IPS-18a (cell line): ENCODE data around the gene MED15.

Experiments used
- H3K27ac ChIP-seq: one replicate; pipeline ENCODE4 v1.5.1; 2013; ENCODE audit warnings: low read length
- H3K27me3 ChIP-seq: one replicate; pipeline ENCODE4 v1.6.1; 2013; ENCODE audit warnings: mild to moderate bottlenecking, low read length; ENCODE audit not compliant: control insufficient read depth, insufficient read depth
- H3K36me3 ChIP-seq: one replicate; pipeline ENCODE4 v1.6.1; 2013; ENCODE audit warnings: low read depth, low read length; ENCODE audit not compliant: control insufficient read depth
- H3K4me1 ChIP-seq: one replicate; pipeline ENCODE4 v1.6.1; 2013; ENCODE audit warnings: low read depth, low read length; ENCODE audit not compliant: control insufficient read depth
- H3K4me3 ChIP-seq: one replicate; pipeline ENCODE4 v1.5.1; 2013; ENCODE audit warnings: low read length
- H3K9ac ChIP-seq: one replicate; pipeline ENCODE4 v1.6.1; 2013; ENCODE audit warnings: mild to moderate bottlenecking, low read length, moderate library complexity
- H3K9me3 ChIP-seq: one replicate; pipeline ENCODE4 v1.6.1; 2013; ENCODE audit warnings: low read depth, low read length; ENCODE audit not compliant: control insufficient read depth

Gene MED15

DNA sequence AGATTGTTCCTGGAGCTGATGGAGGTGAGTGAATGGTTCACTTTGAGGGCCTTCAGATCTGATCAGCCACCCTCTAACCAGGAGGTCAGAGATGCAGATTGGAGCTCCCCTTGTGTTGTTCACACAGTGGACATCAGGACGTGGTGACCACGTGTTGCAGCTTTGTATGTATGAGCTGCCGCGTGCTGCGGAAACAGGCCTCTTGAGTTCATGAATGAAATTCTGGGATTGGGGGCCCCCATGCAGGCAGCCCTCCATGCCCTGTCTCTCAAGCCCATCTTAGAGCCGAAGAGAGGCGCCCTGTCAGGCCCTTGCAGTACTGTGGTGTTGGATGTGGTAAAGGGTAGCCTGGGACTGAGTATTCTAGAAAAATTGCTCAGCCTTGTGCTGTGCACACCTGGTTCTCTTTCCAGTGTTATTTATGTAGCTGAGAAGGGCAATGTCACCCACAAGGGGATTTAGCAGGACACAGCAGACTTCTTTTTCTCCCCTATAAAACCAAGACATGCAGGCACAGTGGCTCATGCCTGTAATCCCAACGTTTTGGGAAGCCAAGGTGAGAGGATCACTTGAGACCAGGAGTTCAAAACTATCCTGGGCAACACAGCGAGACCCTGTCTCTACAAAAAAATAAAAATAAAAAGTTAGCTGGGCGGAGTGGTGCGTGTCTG, 64.9 kb downstream of the MED15 start:
- Histone ChIP-seq H3K27me3 (no peaks in the 10 kb centered on the region), H3K4me1 (no peaks in the 10 kb centered on the region), H3K4me3 (no peak overlapping the region), H3K27ac (no peak overlapping the region), H3K36me3 (peaks cover 52% of the 10 kb centered on the region), H3K9me3 (no peaks in the 10 kb centered on the region), H3K9ac (no peak overlapping the region)

DNA sequence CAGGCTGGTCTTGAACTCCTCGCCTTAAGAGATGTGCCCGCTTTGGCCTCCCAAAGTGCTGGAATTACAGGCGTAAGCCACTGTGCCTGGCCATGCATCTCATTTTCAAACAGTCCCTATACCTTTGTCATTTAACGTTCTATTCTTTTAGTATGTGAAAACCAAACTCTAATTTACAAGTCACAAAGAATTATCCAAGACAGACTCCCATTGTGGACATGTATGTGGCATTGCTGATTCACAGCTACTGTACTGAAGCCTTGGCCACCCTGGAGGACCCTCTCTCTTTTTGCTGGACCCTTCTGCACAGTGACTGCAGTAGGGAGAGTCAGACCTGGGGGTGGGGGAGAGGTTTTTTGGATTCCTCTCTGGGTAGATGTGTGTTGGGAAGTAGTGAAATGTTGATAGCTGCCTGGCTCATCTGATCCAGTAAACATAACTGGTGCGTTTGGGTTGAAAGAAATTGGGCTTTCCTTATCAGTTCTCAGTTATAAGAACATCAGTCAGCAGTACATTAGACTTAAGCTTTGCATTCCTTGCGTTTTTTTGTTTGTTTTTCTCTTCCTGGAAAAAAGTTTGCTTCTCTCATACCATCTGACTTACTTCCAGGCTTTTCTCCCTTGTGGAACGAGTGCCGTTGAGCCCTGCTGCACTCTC, 65.9 kb downstream of the MED15 start:
- Histone ChIP-seq H3K27ac (no peak overlapping the region), H3K9me3 (no peaks in the 10 kb centered on the region), H3K27me3 (no peaks in the 10 kb centered on the region), H3K4me1 (no peaks in the 10 kb centered on the region), H3K36me3 (peaks cover 54% of the 10 kb centered on the region), H3K9ac (no peak overlapping the region), H3K4me3 (no peak overlapping the region)

DNA sequence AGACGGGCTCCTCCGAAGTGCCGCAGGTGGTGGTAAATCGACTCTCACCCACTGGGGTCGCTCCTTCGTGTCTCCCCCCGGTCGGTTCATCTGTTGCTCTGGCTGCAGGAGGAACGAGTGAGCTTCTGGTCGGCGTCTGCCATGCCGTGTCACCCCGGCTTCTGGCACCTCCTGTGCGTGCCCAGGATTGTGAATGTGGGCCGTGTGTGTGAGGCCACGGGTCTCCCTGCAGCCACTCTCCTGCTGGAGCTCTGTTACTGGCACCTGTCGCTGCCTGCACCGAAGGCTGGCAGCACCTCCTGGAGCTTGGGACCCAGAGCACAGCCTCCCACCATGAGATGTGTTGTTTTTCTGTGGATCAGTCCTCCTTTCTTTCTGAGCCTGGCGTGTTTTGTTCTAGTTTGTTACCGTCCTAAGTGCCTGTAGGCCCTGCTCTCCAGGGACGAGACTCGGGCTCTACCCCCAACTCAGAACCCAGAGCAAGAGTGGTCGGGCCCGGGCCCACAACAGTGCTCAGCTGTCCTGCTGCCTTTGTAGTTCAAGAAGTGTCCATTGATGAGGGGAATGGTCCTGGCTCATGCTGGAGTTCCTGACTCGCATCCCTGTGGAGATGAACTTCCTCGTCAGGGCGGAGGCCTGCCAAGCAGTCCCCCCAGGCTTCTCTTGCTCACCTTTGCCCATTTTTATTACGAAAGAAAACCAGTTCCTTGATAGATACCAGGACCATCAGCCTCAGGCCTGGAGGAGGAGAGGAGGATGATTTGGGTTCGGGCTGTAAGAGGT, 66.6 kb downstream of the MED15 start:
- no peaks in the 10 kb centered on the region for H3K27me3 ChIP-seq
- no peak overlapping the region for H3K4me3 ChIP-seq
- H3K4me1 ChIP-seq: no peaks in the 10 kb centered on the region
- no peaks in the 10 kb centered on the region for H3K9me3 ChIP-seq
- H3K36me3 ChIP-seq: peaks cover 52% of the 10 kb centered on the region
- no peak overlapping the region for H3K9ac ChIP-seq
- no peak overlapping the region for H3K27ac ChIP-seq

DNA sequence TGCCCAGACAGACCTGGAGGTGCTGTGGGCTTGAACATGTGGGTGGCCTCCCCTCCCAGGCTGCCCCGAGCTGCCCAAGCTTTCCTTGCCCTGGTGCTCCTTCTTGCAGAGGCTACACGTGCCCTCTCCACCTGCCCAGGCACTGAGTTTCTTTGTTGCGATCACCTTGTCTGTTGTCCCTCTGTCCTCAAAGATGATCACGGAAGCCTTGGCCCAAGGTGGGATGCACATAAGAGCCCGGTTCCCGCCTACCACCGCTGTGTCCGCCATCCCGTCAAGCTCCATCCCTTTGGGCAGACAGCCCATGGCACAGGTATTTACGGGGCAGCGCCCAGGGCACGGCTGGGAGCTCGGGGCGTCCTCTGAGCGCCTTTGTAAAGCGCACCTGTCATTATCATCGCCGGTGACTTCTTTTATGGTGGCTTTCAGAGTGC, 67.5 kb downstream of the MED15 start:
- Histone ChIP-seq H3K9ac (no peak overlapping the region), H3K4me3 (no peak overlapping the region), H3K27me3 (no peaks in the 10 kb centered on the region), H3K9me3 (no peaks in the 10 kb centered on the region), H3K27ac (no peak overlapping the region), H3K4me1 (no peaks in the 10 kb centered on the region), H3K36me3 (peaks cover 45% of the 10 kb centered on the region)

DNA sequence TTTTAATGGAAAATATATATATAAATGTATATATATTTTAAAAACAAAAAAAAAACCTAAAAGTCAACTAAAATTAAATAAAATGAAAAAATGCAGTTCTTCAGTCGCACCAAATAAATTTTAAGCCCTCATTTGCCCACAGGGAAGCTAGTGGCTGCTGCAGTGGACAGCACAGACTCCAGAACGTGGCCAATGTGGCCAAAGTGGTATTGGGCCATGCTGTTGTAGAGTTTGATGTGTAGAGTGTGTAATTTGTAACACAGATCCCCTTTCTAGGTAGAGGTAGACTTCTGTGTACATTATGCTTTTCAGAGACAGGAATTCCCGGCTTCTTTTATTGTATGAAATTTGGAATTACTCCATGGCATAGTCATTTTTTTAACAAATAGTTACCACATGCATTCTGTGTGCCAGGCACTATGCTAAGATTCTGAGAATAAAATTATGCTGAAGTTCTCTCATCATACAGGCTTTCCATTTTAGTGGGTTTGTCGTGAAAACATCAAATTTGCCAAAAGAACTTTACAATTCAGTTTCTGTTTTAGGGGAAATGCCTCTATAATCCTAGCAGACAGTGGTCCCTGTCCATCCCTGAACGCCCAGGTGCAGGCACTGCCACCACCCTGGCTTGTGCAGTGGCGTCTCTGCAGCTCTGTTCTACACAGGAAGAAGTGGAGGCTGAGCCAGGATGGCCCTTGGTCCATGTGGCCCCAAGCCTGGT, 68.5 kb downstream of the MED15 start:
- Histone ChIP-seq H3K9ac (no peak overlapping the region), H3K27ac (no peak overlapping the region), H3K36me3 (peaks cover 44% of the 10 kb centered on the region), H3K4me1 (no peaks in the 10 kb centered on the region), H3K4me3 (no peak overlapping the region), H3K9me3 (no peaks in the 10 kb centered on the region), H3K27me3 (no peaks in the 10 kb centered on the region)

DNA sequence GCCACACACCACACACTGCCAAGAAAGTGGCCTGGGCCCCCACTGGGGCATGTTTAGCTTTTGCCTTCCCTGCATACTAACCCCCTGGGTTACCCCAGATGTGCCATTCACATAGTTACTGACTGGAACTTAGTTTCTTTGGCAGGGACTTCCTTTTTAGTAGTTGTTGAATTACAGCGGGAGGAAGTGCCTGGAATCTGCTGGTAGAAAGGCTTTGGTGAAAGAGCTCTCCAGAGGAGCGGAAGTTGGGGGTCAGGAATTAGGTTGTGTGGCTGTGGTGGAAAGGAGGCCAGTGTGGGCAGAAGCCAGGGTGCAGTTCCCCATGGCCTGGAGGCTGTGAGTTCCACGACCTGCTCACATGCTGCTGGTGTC, 69.0 kb downstream of the MED15 start:
- no peaks in the 10 kb centered on the region for H3K9me3 ChIP-seq
- no peak overlapping the region for H3K9ac ChIP-seq
- H3K36me3 ChIP-seq: peaks cover 43% of the 10 kb centered on the region
- H3K27ac ChIP-seq: no peak overlapping the region
- no peaks in the 10 kb centered on the region for H3K27me3 ChIP-seq
- no peaks in the 10 kb centered on the region for H3K4me1 ChIP-seq
- no peak overlapping the region for H3K4me3 ChIP-seq

DNA sequence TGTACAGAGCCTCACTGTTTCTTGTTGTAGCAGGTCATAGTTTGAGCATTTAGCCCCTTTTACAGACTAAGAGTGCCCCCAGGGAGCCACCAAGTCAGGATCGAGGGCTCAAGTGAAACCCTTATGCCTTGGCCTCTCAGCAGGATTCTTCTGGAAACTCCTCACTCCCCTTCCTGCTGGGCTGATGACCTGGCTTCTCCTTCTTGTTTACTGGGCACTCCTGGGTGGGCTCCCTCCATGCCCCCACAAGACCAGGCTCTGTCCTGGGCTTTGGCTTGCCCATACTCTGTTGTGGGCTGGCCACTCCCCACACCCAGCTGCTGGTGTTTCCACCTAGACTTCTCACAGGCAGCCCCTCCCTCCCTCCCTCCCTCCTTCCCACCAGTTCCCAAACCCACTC, 69.6 kb downstream of the MED15 start:
- no peak overlapping the region for H3K4me3 ChIP-seq
- no peaks in the 10 kb centered on the region for H3K4me1 ChIP-seq
- no peak overlapping the region for H3K27ac ChIP-seq
- H3K9me3 ChIP-seq: no peaks in the 10 kb centered on the region
- no peaks in the 10 kb centered on the region for H3K27me3 ChIP-seq
- H3K9ac ChIP-seq: no peak overlapping the region
- peaks cover 37% of the 10 kb centered on the region for H3K36me3 ChIP-seq

DNA sequence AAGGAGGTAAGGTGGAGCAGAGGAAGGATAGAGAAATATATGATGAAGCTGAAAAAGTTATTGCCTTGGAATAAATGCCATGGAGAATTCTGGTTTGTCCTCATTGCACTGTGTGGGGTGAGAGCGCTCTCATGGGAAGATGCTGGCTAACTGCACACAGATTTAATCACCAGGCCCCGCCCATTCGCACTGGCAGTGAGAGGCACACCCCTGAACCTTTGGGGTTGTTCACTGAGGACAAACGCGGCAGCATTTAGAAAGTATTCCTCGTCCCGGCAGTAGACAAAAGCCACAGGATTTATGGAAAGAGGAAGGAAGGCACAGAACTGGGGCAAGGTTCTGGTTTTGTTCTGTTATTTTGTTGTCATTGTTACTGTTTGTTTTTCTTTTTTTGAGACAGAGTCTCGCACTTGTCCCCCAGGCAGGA, 70.2 kb downstream of the MED15 start:
- Histone ChIP-seq H3K27ac (no peak overlapping the region), H3K9ac (no peak overlapping the region), H3K36me3 (peaks cover 32% of the 10 kb centered on the region), H3K4me3 (no peak overlapping the region), H3K27me3 (no peaks in the 10 kb centered on the region), H3K4me1 (no peaks in the 10 kb centered on the region), H3K9me3 (no peaks in the 10 kb centered on the region)

DNA sequence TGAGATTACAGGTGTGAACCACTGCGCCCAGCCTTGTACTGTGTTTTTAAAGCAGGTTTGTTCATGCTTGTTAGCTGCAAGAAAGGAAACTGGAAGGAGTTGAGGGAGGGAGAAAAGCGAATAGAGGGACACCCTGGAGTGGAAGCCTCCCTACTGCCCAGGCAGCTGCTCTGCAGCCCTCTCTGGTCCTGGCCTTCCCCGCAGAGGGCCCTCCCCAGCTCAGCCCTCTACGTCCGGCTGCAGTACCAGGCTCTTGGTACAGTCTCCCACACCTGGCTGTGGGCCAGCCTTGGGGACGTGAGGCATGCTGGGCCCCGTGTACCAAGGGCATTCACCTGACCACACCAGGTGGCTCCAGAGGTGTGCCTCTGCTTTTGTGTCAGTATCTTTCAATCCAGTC, 70.8 kb downstream of the MED15 start:
- H3K4me3 ChIP-seq: no peak overlapping the region
- no peak overlapping the region for H3K27ac ChIP-seq
- H3K9ac ChIP-seq: no peak overlapping the region
- no peaks in the 10 kb centered on the region for H3K27me3 ChIP-seq
- H3K9me3 ChIP-seq: no peaks in the 10 kb centered on the region
- H3K4me1 ChIP-seq: no peaks in the 10 kb centered on the region
- H3K36me3 ChIP-seq: peaks cover 34% of the 10 kb centered on the region

DNA sequence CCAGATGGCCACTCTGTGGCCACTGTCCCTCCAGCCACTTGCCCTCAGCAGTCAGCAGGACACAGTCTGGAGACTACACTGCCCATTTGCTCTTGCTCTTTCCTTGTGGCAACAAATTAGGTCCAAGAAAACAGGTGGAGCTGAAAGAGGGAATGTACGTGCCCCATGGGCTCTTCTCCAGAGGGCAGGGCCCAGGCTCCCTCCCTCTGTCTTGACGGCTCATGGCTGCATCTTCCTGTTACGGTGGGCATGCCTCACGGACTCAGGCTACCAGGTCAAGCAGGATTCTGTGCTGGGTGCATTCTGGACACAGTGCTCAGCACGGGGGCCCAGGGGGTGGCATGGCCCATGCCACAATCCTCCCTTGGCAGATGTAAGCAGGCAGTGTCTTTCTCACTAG, 71.3 kb downstream of the MED15 start:
- Histone ChIP-seq H3K27me3 (no peaks in the 10 kb centered on the region), H3K4me1 (no peaks in the 10 kb centered on the region), H3K9ac (no peak overlapping the region)

DNA sequence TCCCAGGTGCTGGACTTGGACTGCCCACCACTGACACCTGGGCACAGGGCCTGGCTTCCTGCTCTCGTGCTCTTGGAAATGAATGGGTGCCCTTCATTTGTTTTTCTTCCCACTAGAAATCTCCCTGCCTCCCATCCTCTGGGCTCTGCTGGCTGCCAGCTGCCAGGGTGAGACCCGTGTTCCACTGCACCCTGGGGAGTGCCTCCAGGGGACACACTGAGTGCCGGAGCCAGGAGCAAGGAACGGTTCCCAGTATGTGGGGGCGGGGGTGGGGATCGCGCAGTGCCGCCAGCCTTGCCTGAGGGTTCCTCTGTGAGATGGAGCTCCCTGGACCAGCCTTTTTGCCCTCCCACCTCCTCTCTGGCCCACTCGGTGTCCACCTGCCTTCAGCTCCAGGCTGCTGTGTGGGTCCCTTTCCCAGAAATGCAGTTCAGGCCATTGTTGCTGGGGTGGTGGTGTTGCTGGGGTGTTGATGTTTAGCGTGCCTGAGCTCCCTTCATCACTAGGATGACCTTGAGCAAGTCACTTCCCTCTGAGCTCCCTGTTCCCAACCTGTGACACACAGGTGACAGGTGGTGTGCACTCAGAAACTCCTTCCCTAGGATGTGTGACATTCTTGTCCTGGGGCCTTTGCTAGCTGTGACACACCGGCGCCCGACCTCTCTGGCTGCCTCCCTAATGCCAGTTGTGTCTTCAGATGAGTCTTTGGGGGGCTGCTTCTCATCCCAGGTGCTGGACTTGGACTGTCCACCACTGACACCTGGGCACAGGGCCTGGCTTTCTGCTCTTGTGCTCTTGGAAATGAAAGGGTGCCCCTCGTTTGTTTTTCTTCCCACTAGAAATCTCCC, 72.1 kb downstream of the MED15 start:
- Histone ChIP-seq H3K4me3 (no peak overlapping the region), H3K36me3 (peaks cover 30% of the 10 kb centered on the region), H3K27ac (no peak overlapping the region), H3K9ac (no peak overlapping the region), H3K27me3 (no peaks in the 10 kb centered on the region), H3K4me1 (no peaks in the 10 kb centered on the region), H3K9me3 (no peaks in the 10 kb centered on the region)

More for the DNA sequence above, 71.3 kb downstream of the MED15 start:
- H3K4me3 ChIP-seq: no peak overlapping the region
- no peak overlapping the region for H3K27ac ChIP-seq
- no peaks in the 10 kb centered on the region for H3K9me3 ChIP-seq
- H3K36me3 ChIP-seq: peaks cover 30% of the 10 kb centered on the region
